GM12874 (cell line): ENCODE results near the gene PRKCE.

ENCODE experiments used
- CTCF ChIP-seq: IDR thresholded peaks from 2 replicates; pipeline ENCODE4 v1.5.1; 2011; ENCODE audit warnings: low read depth, mild to moderate bottlenecking, control low read depth, low read length, moderate library complexity; ENCODE audit not compliant: insufficient read depth

Gene PRKCE

GRCh38 chr2:46146866-46147502 lies 495.5 kb downstream of the PRKCE start:
- TF ChIP-seq CTCF, result no peak

- no peak for TF ChIP-seq CTCF
Observed at GRCh38 chr2:46147626-46148368, 496.3 kb downstream of the PRKCE start.

GRCh38 chr2:46148369-46148736 lies 496.9 kb downstream of the PRKCE start:
- no peak for TF ChIP-seq CTCF

- no peak for TF ChIP-seq CTCF
Observed at GRCh38 chr2:46150445-46150955, 499.0 kb downstream of the PRKCE start.

- no peak for TF ChIP-seq CTCF
Observed at GRCh38 chr2:46151577-46151976, 500.1 kb downstream of the PRKCE start.

GRCh38 chr2:46153996-46154753 lies 502.7 kb downstream of the PRKCE start:
- no peak for TF ChIP-seq CTCF
